ENCODE measurements around the gene CDKN2B-AS1.

The CDKN2B-AS1 gene

GRCh38 chr9:22157276-22157675 lies 162.7 kb downstream of the CDKN2B-AS1 start:
- DNase-seq (ENCODE audit: low read depth), result peak; percentile 20

GRCh38 chr9:22157828-22158227 lies 163.2 kb downstream of the CDKN2B-AS1 start:
- DNase-seq (ENCODE audit: low read depth), result no peak

- no peak for DNase-seq (ENCODE audit: low read depth)
Observed at GRCh38 chr9:22158271-22158670, 163.7 kb downstream of the CDKN2B-AS1 start.

GRCh38 chr9:22158927-22159346 lies 164.3 kb downstream of the CDKN2B-AS1 start:
- DNase-seq (ENCODE audit: low read depth), result peak; percentile 18

GRCh38 chr9:22159586-22159985 lies 165.0 kb downstream of the CDKN2B-AS1 start:
- DNase-seq (ENCODE audit: low read depth), result no peak

- DNase-seq (ENCODE audit: low read depth), result no peak
Observed at GRCh38 chr9:22160221-22160620, 165.6 kb downstream of the CDKN2B-AS1 start.

GRCh38 chr9:22165144-22165543 lies 170.6 kb downstream of the CDKN2B-AS1 start:
- peak; percentile 19 for DNase-seq (ENCODE audit: low read depth)

- peak; percentile 44 for DNase-seq (ENCODE audit: low read depth)
Observed at GRCh38 chr9:22169243-22169642, 174.7 kb downstream of the CDKN2B-AS1 start.

GRCh38 chr9:22169727-22170503 lies 175.3 kb downstream of the CDKN2B-AS1 start:
- peak; percentile 60 for DNase-seq (ENCODE audit: low read depth)

Data from EH (cell line).